Posterior cingulate gyrus (tissue), 11 donors: ENCODE results near the gene SORCS2.

Source experiments
- DNase-seq, 10 donors: peaks; one replicate each; pipeline versions ENCODE4 v3.0.0 to v3.0.0-alpha.2; 2020 to 2021; ENCODE audit warnings: mixed read lengths in 3 of 10
- intact Hi-C: fragments of 100-400 bp; cut with DNase I; formaldehyde crosslinking; loops from one replicate; pipeline ENCODE4 v1.15.1; 2023

The SORCS2 gene

DNA sequence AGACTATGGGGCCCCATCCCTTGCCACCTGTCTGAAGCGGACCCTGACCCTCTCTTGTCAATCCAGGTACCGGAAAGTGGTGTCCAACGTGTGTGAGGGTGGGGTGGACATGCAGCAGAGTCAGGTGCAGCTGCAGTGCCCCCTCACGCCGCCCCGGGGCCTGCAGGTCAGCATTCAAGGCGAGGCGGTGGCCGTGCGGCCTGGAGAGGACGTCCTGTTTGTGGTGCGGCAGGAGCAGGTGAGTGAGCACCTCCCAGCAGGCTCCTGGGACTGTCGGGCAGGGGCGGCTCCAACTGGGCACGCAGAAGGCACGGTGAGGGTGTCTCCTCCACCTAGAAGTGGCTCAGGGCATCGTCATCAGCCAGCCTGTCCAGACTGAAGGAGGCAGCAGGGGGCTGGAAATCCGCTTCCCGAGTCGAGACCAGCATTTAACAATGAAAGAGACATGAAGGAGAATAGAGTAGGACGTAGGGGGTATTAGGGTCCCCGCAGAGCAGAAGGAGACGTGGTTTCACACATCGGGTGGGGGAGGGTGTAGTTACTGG is 525.7 kb downstream of the SORCS2 start:
- intact Hi-C loops, result no loop called here
- DNase-seq, result peak in 1 of 10 donors; percentile 54

DNA sequence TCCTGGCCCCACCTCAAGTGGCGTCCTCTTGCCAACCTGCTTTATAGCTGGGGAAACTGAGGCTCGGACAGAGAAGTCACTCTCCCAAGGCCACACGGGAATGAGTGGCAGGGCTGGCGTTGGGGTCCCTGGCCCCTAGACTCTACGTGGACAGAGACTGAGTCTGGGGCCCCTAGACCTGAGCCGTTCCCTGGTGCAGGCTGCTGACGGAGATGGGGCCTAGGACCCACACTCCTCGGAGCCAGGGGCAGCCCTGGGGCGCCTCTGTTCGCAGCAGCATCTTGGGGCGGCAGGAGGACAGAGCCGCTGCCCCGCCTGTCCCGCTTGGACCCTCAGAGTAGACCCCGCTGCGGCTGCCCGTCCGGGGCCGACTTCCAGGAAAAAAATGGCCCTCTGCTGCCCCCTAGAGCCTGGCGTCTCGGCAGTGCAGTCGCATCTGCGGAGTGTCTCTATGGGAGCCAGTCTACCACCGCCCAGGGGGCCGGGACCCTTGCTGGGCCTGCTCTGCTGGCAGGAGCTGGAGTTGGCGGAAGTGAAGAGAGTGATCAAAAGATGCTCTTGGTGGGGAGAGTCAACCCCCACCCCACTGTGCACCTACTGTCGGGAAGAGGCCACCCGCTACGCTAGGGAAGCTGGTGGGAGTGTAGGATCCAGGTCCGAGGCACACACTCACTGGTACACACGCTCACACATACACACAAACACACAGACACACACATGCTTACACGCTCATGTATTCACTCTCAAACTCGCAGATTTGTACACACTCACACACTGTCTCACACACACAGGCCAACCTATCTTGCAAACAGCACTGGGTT is 527.2 kb downstream of the SORCS2 start:
- peak; percentile 46 to 96 (median 81) for DNase-seq
- intact Hi-C loops, result loop anchor here (1.0 kb wide), 2 partner anchors 257 to 527 kb away; partner anchors contain the start of gene SORCS2

DNA sequence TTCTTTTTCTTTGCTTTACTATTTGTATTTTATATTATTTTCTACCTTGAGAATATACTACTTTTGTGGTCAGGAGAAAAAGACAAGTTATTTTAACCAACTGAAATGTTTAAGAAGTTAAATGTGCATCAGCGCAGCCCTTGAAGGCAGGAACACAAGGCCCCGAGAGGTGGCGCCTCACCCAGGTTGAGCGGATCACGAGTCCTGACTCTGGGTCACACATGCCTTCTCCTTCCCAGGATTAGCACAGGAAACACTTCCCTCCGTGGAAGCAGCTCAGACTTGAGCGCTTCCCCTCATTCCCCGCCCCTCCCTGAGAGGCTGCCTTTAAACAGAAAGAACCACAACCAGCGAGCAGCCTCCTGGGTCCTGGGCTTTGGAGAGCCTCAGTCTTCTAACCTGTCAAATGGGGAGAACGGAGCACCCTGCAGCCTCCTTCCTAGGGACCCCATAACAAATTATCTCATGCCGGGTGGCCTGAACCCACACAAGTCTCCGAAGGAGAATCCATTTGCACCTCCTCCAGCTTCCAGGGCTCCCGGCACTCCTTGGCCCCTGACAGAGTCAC is 529.7 kb downstream of the SORCS2 start:
- intact Hi-C loops, result no loop called here
- no peak for DNase-seq

DNA sequence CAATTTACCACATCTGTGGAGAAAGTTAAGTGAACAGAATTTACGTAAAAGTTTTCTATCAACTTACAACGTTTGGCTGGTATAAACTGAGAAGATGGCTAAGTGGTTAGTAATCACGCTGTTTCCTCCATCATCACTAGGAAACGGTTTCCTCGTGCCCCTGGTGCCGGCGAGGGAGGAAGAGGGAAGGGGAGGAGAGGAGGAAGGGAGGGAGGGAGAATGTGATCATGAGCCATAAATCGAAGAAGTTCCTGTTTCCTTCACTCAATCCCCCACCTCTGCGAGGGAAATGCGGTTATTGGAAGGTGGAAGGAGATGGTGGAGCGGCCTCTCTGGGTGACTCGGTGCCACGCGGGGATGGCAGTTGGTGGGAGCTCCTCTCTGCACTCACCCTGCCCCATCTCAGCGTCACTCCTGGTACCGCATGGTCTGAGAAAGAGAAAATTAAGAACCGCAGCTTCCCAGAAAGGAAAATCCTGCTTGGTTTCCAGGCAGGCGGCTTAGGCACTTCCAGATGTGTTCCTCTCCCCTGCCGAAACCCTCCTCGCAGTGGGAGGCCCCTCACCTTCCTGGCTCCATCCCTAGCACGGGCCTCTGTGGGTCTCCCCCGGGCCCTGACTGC is 530.5 kb downstream of the SORCS2 start:
- intact Hi-C loops, result no loop called here
- no peak for DNase-seq

DNA sequence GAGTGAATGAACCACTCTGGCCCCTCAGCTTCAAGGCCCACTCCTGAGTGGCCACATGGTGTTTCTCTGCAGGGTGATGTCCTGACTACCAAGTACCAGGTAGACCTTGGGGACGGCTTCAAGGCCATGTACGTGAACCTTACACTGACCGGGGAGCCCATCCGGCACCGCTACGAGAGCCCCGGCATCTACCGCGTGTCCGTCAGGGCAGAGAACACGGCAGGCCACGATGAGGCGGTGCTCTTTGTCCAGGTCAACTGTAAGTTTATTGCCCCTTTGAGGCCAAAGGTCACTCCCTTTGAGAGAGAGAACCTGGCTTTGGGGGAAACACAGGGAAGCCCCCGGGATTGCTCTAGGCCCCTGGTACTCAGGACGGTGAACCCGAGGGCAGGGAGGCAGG is 531.3 kb downstream of the SORCS2 start:
- DNase-seq, result no peak
- intact Hi-C loops, result no loop called here

DNA sequence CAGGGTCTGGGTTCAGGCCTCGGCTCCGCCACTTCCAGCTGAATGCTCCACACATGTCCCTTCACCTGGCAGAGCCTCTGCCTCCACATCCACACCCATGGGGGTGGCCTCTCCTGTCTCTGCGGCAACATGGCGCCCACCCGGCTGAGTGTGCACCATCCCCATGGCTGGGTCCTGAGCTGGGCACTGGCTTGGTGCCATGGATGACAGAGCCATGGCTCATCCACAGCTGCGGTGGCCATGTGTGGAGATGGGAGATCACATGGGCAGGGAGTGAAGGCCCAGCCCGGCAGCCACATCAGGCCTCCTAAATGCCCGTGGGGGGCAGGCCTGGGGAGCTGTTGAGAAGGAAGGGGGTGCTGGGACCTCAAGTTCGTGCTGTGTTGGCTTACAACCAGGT is 533.6 kb downstream of the SORCS2 start:
- intact Hi-C loops, result no loop called here
- peak in 5 of 10 donors; percentile 36 to 94 (median 53) for DNase-seq

DNA sequence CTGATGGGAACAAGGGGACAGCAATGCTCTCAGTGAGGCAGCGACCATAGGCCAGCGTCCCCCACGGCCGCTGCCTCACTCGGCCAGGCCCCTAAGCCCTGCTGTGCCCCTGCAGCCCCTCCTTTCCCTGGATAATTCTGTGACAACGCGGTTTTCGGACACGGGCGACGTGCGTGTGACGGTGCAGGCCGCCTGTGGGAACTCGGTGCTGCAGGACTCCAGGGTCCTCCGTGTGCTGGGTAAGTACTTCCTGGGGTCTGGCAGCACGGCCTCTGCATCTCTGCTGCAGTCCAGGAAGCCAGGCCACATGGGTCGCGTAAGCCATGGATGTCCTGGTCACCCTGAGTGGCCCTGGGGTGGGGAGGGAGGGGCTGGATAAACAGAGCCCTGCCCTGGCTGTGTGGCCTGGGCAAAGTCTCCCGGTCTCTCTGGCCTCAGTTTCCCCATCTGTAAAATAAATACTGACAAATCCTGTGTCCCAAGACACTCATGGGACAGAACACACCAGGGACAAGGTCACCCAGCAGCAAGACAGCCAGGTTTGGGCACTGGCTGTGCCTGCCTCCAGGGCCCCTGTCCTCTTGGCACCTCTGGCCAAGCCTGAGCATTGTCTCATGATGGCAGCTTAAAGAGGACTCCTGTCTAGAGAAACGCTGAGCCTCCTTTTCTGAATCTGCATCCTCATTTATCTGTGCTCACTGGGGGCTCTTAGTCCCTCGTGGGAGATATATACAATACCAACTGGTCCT is 534.5 kb downstream of the SORCS2 start:
- peak in 1 of 10 donors; percentile 18 for DNase-seq
- intact Hi-C loops, result no loop called here

DNA sequence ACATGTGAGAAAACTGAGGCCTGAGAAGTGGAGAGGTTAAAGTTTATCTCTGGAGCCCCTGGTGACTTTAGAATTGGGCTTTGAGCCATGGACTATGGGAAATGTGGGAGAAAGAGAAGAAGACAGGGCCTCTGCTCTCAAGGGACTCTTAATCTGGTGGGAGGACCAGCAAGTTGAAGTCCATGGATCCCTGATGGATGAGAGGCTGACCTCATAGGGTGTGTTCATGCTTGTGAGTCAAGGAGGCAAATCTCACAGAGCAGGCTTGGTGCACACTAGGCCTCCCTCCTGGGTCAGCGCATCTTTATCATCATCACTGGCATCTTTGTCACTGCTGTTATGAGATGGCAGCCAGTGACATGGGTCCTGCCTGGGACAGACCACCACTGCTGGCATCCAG is 535.4 kb downstream of the SORCS2 start:
- DNase-seq, result no peak
- intact Hi-C loops, result no loop called here

DNA sequence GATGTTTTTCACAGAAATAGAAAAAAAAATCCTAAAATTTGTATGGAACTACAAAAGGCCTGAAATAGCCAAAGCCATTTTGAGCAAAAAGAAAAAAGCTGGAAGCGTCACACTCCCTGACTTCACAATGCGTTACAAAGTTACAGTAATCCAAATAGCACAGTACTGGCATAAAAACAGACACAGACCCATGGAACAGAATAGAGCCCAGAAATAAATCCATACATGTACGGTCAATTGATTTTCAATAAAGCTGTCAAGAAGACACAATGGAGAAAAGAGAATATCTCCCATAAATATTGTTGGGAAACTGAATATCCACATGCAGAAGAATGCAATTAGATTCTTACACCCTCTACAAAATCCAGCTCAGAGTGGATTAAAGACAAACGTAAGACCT is 539.1 kb downstream of the SORCS2 start:
- no peak for DNase-seq
- intact Hi-C loops, result no loop called here

DNA sequence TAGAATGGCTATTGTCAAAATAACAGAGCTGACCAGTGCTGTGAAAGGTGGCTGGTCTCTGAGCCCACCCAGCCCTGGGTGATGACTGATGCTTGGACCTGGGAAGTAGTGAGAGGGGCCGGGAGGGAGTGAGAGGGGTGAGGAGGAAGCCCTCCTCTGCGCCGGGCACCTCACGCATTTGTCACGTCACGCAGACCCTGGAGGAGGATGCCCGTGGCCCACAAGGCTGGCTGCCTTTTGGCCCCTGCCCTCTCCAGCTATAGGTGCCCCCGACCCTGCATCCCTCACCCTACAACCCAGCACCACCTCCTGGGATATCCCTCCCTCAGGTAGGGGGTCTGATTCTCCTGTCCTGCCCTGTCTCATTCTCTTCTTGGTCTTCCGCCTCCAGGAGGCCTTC is 539.9 kb downstream of the SORCS2 start:
- intact Hi-C loops, result no loop called here

DNA sequence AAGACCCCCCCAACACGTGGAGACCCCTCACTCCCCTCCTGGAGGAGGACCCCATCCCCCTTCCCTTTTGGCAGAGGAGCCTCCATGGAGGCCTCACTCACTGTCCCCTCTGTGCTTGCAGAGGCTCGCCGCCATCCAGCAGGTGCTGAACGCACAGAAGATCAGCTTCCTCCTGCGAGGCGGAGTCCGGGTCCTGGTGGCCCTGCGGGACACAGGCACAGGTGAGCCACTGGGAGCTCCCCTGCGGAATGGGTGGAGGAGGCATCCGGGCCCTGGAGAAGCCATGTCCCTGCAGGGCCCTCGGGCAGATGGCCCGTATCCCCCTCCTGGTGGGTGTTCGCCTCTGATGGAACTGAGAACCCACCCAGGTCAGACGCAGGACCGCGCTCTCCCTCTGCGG is 540.9 kb downstream of the SORCS2 start:
- peak in 3 of 10 donors; percentile 25 to 73 (median 37) for DNase-seq
- intact Hi-C loops, result no loop called here

More for the DNA sequence above, 539.9 kb downstream of the SORCS2 start:
- DNase-seq, result peak in 1 of 10 donors; percentile 69

DNA sequence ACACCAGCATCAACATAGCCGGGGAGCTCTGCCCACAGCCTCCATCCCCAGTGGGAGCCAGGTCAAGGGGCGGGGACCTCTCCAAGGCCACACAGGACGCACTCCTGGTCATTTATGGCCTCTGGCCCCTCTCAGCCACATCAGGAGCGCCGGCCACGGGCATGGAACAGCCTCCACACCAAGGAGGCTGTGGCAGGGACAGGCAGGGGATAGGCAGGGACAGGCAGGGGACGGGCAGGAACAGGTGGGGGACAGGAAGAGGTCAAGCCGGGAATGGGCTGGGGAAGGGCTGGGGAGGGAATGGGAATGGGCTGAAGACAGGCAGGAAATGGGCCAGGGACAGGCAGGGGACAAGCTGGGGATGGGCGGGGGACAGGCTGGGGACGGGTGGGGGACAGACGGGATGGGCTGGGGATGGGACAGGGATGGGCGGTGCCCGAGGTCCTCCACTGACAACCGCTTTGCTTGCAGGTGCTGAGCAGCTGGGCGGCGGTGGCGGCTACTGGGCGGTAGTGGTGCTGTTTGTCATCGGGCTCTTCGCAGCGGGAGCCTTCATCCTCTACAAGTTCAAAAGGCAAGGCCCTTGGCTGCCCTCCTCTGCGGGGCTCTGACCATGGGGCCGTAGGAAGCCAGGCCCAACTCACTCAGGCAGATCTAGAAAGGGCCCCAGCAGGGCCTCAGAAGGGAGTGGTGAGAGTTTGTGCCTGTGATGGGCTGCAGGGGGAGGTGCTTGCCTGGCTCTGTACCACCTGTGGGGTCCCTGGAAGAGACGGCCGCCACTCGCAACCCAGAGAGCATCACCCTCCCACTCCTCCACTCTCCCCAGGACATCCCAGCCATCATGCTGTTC is 541.7 kb downstream of the SORCS2 start:
- intact Hi-C loops, result no loop called here
- peak in 4 of 10 donors; percentile 21 to 76 (median 62) for DNase-seq

DNA sequence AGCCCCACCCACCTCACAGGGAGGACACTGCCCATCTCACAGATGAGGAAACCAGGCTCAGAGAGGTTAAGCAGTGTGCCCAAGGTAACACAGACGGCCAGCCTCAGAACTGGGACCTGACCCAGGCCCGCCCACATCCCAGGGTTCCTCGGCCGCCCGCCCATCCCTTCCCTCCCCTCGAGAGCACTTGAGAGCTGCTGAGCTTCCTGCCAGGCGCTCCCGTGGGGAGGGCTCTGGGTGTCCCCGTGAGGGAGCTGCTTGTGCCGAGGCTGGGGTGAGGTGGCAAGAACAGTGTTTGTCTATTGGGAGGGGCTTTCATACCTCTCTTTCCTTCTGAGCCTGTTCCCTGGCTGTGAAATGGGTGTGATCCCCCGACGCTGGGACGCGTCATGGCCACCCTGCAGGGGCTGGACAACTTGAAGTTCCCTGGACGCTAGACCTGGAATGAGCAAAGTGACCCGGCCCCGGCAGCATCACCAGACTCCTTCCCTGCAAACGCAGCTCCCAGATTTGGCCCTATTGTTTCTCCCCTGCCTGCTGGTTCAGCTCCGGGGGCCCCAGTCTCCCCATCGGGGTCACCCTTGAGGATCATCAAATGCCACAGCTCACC is 542.4 kb downstream of the SORCS2 start:
- DNase-seq, result peak in 4 of 10 donors; percentile 12 to 77 (median 50)
- intact Hi-C loops, result no loop called here

DNA sequence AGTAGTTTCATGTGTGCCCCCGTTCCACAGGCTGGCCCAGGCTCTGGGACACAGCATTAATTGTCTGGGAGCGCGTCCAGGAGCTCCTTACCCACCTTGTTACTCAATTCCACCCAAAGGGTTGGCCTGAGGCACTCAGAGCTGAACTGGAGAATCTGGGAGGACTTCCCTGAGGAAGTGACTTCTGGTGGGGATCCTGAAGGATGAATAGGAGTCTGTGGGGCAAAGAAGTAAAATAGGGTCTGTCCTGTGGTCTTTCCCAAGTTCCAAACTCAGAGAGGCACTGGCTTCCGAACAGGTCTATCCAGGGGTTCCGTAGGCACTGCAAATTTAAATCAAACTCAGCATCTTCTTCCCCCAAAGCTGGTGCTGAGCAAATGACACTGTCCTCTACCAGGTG is 543.1 kb downstream of the SORCS2 start:
- intact Hi-C loops, result no loop called here
- peak in 1 of 10 donors; percentile 31 for DNase-seq

DNA sequence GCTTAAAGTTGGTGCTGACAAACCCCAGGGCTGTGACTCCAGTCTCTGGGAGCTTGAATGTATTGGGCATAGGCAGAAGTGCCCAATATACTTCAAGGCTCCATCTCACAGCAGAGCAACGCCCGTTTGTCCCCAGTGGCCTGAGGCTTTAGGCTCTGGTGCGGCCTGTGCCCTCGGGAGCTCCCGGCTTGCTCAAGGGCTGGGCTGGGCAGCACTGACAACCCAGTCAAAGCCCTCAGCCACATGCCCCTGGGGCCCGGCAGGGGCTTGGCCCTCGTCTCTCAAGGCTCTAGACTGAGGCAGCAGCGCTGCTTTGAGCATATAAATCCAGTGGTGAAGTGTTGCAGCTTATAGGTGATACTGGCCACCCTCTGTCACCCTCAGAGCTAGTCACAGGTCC is 543.6 kb downstream of the SORCS2 start:
- intact Hi-C loops, result no loop called here

DNA sequence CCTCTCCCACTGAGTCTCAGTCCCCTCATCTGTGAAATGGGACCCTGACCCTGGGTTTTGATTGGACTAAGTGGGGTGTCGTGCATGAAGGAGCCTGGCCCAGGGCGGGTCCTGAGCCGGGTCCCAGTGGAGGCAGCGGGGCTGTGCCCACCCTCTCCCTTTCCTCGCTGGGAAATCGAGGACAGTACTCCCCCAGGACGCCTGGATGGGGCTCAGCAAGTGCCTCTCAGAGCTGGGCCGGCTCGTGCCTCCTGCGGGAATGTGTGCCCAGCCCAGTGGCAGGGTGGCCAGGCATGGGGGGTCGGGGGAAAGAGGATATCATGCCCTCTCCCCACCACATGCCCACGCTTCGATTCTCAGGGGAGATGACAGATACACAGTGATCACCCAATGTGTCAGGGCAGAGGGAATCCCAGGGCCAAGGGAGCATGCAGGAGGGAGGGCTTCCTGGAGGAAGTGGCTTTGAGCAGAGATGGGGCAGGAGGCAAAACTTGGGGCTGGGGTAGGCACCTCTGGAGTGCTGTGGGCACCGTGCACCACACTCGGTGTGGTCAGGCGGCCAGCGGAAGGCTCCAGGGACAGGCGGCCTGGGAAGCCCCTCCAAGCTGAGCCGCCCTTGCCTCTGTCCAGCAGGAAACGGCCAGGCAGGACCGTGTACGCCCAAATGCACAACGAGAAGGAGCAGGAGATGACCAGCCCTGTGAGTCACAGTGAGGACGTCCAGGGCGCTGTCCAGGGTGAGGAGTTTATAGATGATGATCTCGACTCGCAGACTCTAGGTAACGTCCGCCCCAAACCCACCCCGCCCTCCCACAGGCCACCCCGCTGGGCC is 544.3 kb downstream of the SORCS2 start:
- peak in 4 of 10 donors; percentile 23 to 79 (median 58) for DNase-seq
- intact Hi-C loops, result no loop called here

More for the DNA sequence above, 543.6 kb downstream of the SORCS2 start:
- DNase-seq, result peak in 4 of 10 donors; percentile 10 to 81 (median 42)

DNA sequence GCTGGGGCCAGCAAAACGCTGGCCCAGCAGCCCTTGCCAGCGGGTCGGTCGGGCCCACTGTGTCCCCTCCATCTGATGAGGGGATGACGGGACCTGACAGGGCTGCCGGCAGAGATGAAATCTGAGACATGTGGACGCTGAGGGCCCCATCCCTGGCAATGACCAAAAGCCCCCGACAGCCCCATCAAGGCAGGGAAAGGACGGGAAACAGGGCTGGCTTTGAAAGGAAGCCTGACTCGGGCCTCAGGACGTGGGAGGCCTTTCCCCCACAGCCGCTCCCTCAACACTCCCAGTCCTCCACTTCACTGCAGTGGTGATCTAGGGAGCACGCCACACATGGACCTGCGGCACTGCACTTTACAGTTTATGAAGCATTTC is 544.9 kb downstream of the SORCS2 start:
- intact Hi-C loops, result no loop called here
- peak in 2 of 10 donors; percentile 17 to 22 for DNase-seq
